ENCODE data around the gene RND3.

Gene RND3

GRCh38 chr2:150487537-150488429 is at the start of gene RND3:
TSS of gene RND3 (minus strand) at chr2:150487667. CDS start at chr2:150487417, 250 bp downstream.
- Histone ChIP-seq H3K36me3 (ENCODE audit: control insufficient read depth, insufficient read depth, low read length) (peaks cover 25% of the 10 kb centered on the region), H3K9ac (ENCODE audit: low read length) (peak within 1 kb of the TSS; percentile 93), H3K4me3 (ENCODE audit: low read depth, low read length) (peak within 1 kb of the TSS; percentile 94), H3K4me1 (ENCODE audit: control insufficient read depth, insufficient read depth, low read length) (peaks cover 17% of the 10 kb centered on the region), H3K27ac (ENCODE audit: low read depth, low read length) (peak within 1 kb of the TSS; percentile 19; the same call in 1 of the 2 replicates), H3K9me3 (ENCODE audit: control insufficient read depth, insufficient read depth, low read depth, low read length) (no peaks in the 10 kb centered on the region), H3K27me3 (ENCODE audit: control insufficient read depth, insufficient read depth, low read length) (no peaks in the 10 kb centered on the region)

GRCh38 chr2:150535176-150535575 is 47.7 kb upstream of the RND3 start:
- Histone ChIP-seq H3K4me3 (ENCODE audit: low read depth, low read length) (no peak overlapping the region), H3K27me3 (ENCODE audit: control insufficient read depth, insufficient read depth, low read length) (no peaks in the 10 kb centered on the region), H3K9ac (ENCODE audit: low read length) (no peak overlapping the region), H3K9me3 (ENCODE audit: control insufficient read depth, insufficient read depth, low read depth, low read length) (peaks cover 22% of the 10 kb centered on the region), H3K36me3 (ENCODE audit: control insufficient read depth, insufficient read depth, low read length) (no peaks in the 10 kb centered on the region), H3K27ac (ENCODE audit: low read depth, low read length) (no peak overlapping the region), H3K4me1 (ENCODE audit: control insufficient read depth, insufficient read depth, low read length) (no peaks in the 10 kb centered on the region)

- no peaks in the 10 kb centered on the region for H3K36me3 ChIP-seq (ENCODE audit: control insufficient read depth, insufficient read depth, low read length)
- peaks cover 16% of the 10 kb centered on the region for H3K4me1 ChIP-seq (ENCODE audit: control insufficient read depth, insufficient read depth, low read length)
- peaks cover 22% of the 10 kb centered on the region for H3K9me3 ChIP-seq (ENCODE audit: control insufficient read depth, insufficient read depth, low read depth, low read length)
- no peak overlapping the region for H3K27ac ChIP-seq (ENCODE audit: low read depth, low read length)
- H3K27me3 ChIP-seq (ENCODE audit: control insufficient read depth, insufficient read depth, low read length), result no peaks in the 10 kb centered on the region
- H3K9ac ChIP-seq (ENCODE audit: low read length), result no peak overlapping the region
- no peak overlapping the region for H3K4me3 ChIP-seq (ENCODE audit: low read depth, low read length)
These were observed 45.4 kb upstream of the RND3 start for GRCh38 chr2:150532879-150533278.

- H3K9me3 ChIP-seq (ENCODE audit: control insufficient read depth, insufficient read depth, low read depth, low read length), result peaks cover 17% of the 10 kb centered on the region
- peaks cover 16% of the 10 kb centered on the region for H3K4me1 ChIP-seq (ENCODE audit: control insufficient read depth, insufficient read depth, low read length)
- no peaks in the 10 kb centered on the region for H3K36me3 ChIP-seq (ENCODE audit: control insufficient read depth, insufficient read depth, low read length)
- H3K9ac ChIP-seq (ENCODE audit: low read length), result no peak overlapping the region
- no peak overlapping the region for H3K27ac ChIP-seq (ENCODE audit: low read depth, low read length)
- no peaks in the 10 kb centered on the region for H3K27me3 ChIP-seq (ENCODE audit: control insufficient read depth, insufficient read depth, low read length)
- no peak overlapping the region for H3K4me3 ChIP-seq (ENCODE audit: low read depth, low read length)
These were observed 44.6 kb upstream of the RND3 start for GRCh38 chr2:150532020-150532419.

GRCh38 chr2:150531591-150531990 is 44.1 kb upstream of the RND3 start:
- Histone ChIP-seq H3K9ac (ENCODE audit: low read length) (no peak overlapping the region), H3K4me3 (ENCODE audit: low read depth, low read length) (no peak overlapping the region), H3K36me3 (ENCODE audit: control insufficient read depth, insufficient read depth, low read length) (no peaks in the 10 kb centered on the region), H3K9me3 (ENCODE audit: control insufficient read depth, insufficient read depth, low read depth, low read length) (peaks cover 17% of the 10 kb centered on the region), H3K27ac (ENCODE audit: low read depth, low read length) (no peak overlapping the region), H3K27me3 (ENCODE audit: control insufficient read depth, insufficient read depth, low read length) (no peaks in the 10 kb centered on the region), H3K4me1 (ENCODE audit: control insufficient read depth, insufficient read depth, low read length) (peaks cover 16% of the 10 kb centered on the region)

GRCh38 chr2:150530168-150530567 is 42.7 kb upstream of the RND3 start:
- H3K4me1 ChIP-seq (ENCODE audit: control insufficient read depth, insufficient read depth, low read length), result peaks cover 16% of the 10 kb centered on the region

GRCh38 chr2:150528861-150529801 is 41.7 kb upstream of the RND3 start:
- Histone ChIP-seq H3K9ac (ENCODE audit: low read length) (no peak overlapping the region), H3K27me3 (ENCODE audit: control insufficient read depth, insufficient read depth, low read length) (no peaks in the 10 kb centered on the region), H3K4me1 (ENCODE audit: control insufficient read depth, insufficient read depth, low read length) (peaks cover 16% of the 10 kb centered on the region), H3K27ac (ENCODE audit: low read depth, low read length) (peak overlapping the region; percentile 51; the same call in 1 of the 2 replicates), H3K9me3 (ENCODE audit: control insufficient read depth, insufficient read depth, low read depth, low read length) (peaks cover 5% of the 10 kb centered on the region), H3K4me3 (ENCODE audit: low read depth, low read length) (0 out of 2 replicates have a peak overlapping the region, but pooled peaks have one; percentile 22), H3K36me3 (ENCODE audit: control insufficient read depth, insufficient read depth, low read length) (no peaks in the 10 kb centered on the region)

More at GRCh38 chr2:150530168-150530567, 42.7 kb upstream of the RND3 start:
- H3K4me3 ChIP-seq (ENCODE audit: low read depth, low read length), result no peak overlapping the region
- H3K27me3 ChIP-seq (ENCODE audit: control insufficient read depth, insufficient read depth, low read length), result no peaks in the 10 kb centered on the region
- H3K9me3 ChIP-seq (ENCODE audit: control insufficient read depth, insufficient read depth, low read depth, low read length), result peaks cover 4% of the 10 kb centered on the region; the same call in 1 of the 2 replicates
- no peak overlapping the region for H3K27ac ChIP-seq (ENCODE audit: low read depth, low read length)
- H3K9ac ChIP-seq (ENCODE audit: low read length), result no peak overlapping the region
- no peaks in the 10 kb centered on the region for H3K36me3 ChIP-seq (ENCODE audit: control insufficient read depth, insufficient read depth, low read length)

GRCh38 chr2:150526827-150527226 is 39.4 kb upstream of the RND3 start:
- H3K4me3 ChIP-seq (ENCODE audit: low read depth, low read length), result no peak overlapping the region
- no peak overlapping the region for H3K27ac ChIP-seq (ENCODE audit: low read depth, low read length)

GRCh38 chr2:150526006-150526405 is 38.5 kb upstream of the RND3 start:
- Histone ChIP-seq H3K4me3 (ENCODE audit: low read depth, low read length) (no peak overlapping the region), H3K4me1 (ENCODE audit: control insufficient read depth, insufficient read depth, low read length) (peaks cover 16% of the 10 kb centered on the region), H3K27me3 (ENCODE audit: control insufficient read depth, insufficient read depth, low read length) (no peaks in the 10 kb centered on the region), H3K27ac (ENCODE audit: low read depth, low read length) (no peak overlapping the region), H3K36me3 (ENCODE audit: control insufficient read depth, insufficient read depth, low read length) (no peaks in the 10 kb centered on the region), H3K9me3 (ENCODE audit: control insufficient read depth, insufficient read depth, low read depth, low read length) (peaks cover 18% of the 10 kb centered on the region), H3K9ac (ENCODE audit: low read length) (no peak overlapping the region)

More at GRCh38 chr2:150526827-150527226, 39.4 kb upstream of the RND3 start:
- Histone ChIP-seq H3K36me3 (ENCODE audit: control insufficient read depth, insufficient read depth, low read length) (no peaks in the 10 kb centered on the region), H3K9ac (ENCODE audit: low read length) (no peak overlapping the region), H3K4me1 (ENCODE audit: control insufficient read depth, insufficient read depth, low read length) (peaks cover 16% of the 10 kb centered on the region), H3K27me3 (ENCODE audit: control insufficient read depth, insufficient read depth, low read length) (no peaks in the 10 kb centered on the region), H3K9me3 (ENCODE audit: control insufficient read depth, insufficient read depth, low read depth, low read length) (peaks cover 18% of the 10 kb centered on the region)

GRCh38 chr2:150522269-150522668 is 34.8 kb upstream of the RND3 start:
- Histone ChIP-seq H3K27ac (ENCODE audit: low read depth, low read length) (no peak overlapping the region), H3K4me1 (ENCODE audit: control insufficient read depth, insufficient read depth, low read length) (no peaks in the 10 kb centered on the region), H3K9ac (ENCODE audit: low read length) (no peak overlapping the region), H3K27me3 (ENCODE audit: control insufficient read depth, insufficient read depth, low read length) (no peaks in the 10 kb centered on the region), H3K36me3 (ENCODE audit: control insufficient read depth, insufficient read depth, low read length) (no peaks in the 10 kb centered on the region), H3K4me3 (ENCODE audit: low read depth, low read length) (no peak overlapping the region), H3K9me3 (ENCODE audit: control insufficient read depth, insufficient read depth, low read depth, low read length) (peaks cover 18% of the 10 kb centered on the region)

Data from HUES6 (cell line).